ENCODE data around the gene WDR82.

Gene WDR82

GRCh38 chr3:52308308-52308707 lies 29.9 kb upstream of the WDR82 start:
- no peak for DNase-seq (ENCODE audit: low spot score)

GRCh38 chr3:52306978-52307377 lies 28.5 kb upstream of the WDR82 start:
- DNase-seq (ENCODE audit: low spot score), result no peak

DNA sequence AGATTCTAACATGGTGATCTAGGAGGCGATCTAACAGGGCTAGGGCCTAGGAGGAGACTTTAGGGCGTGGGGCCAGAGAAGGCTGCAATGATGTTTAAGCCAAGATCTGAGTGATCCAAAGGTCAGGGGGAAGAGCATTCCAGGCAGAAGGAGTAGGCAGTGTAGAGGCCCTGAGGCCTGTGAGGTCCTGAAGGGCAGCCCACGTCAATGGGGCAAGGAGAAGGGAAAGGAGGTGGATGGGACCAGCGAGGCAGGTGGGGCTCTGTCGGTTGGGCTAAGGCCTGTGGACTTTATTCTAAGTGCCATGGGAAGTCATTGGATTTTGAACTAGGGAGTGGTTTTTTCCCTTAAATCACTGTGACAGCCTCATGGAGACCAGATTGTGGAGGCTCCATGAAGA lies 27.5 kb upstream of the WDR82 start:
- DNase-seq (ENCODE audit: low spot score), result no peak

GRCh38 chr3:52303811-52304210 lies 25.4 kb upstream of the WDR82 start:
- DNase-seq (ENCODE audit: low spot score), result no peak

GRCh38 chr3:52302426-52303145 lies 24.1 kb upstream of the WDR82 start:
- DNase-seq (ENCODE audit: low spot score), result no peak

GRCh38 chr3:52299879-52300611 lies 21.6 kb upstream of the WDR82 start:
- DNase-seq (ENCODE audit: low spot score), result no peak

- no peak for DNase-seq (ENCODE audit: low spot score)
Observed at GRCh38 chr3:52299247-52299878, 20.9 kb upstream of the WDR82 start.

DNA sequence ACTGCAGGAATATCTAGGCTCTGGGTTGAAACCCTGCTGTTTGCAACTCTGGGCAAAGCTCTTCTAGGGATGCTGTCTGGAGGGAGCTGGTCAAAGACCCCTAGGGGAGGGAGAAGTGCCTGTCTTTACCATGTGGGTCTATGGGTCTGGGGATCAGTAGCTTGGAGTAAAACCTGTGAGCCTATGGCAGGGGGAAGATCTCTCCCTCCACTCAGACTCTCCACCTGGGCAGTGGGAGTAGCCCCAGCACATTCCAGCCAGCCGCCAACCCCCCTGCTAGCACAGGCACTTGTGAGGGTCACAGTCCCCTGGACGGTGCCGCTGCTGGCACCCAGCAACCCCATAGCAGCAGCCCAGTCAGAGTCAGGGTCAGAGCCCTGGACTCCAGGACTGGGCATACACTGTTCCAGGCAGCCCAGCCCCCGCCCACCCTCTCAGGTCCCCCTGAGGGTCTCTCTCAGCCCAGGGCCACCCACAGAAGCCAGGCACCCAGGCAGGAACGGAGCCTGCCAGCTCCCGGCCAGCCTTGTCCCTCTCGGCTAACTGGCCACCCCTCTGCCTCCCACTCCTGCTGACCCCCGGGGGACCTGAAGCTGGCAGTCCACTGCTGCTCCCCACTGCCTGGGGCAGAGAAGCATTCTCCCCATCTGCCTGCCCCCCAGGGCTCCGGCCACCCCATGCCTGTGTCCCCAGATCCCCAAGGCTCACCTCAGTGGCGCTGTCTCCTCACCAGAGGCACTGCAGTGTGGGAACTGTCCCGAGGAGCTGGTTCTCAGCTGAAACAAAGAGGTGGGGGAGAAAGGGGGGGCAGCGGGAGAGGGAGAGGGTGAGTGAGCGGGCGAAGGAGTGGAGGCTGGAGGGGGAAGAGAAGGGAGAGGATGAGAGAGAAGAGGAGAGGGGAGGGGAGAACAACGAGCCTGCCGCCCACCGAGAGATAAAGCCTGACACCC lies 20.0 kb upstream of the WDR82 start:
- no peak for DNase-seq (ENCODE audit: low spot score)

GRCh38 chr3:52297242-52298148 lies 19.0 kb upstream of the WDR82 start:
- no peak for DNase-seq (ENCODE audit: low spot score)

DNA sequence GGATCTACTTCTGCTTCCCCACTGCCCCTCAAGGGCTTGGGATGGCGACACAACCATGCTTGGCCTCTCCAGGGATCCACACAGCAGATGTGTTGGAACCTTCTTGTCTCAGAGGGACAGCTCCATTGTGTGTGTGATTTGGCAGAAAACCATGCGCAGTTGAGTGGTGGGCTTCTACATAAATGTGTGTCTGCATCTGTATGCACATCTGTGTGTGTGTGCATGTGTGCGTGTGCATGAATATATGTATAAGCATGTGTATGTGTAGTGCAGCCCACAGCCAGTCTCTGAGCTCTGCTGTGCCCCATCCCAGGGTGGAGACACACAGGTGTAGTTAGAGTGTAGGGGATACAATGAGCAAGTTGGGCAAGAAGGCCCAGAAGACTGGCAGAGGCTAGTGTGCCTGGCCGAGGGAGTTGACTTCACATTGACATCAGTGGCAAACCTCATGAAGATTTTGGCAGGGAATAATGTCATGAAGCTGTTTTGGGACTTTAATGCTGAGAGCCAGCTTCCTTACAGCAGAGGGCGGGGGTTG lies 17.3 kb upstream of the WDR82 start:
- no peak for DNase-seq (ENCODE audit: low spot score)

- DNase-seq (ENCODE audit: low spot score), result no peak
Observed at GRCh38 chr3:52294320-52295150, 16.1 kb upstream of the WDR82 start.

- no peak for DNase-seq (ENCODE audit: low spot score)
Observed at GRCh38 chr3:52293491-52294319, 15.3 kb upstream of the WDR82 start.

GRCh38 chr3:52292247-52293065 lies 14.0 kb upstream of the WDR82 start:
- no peak for DNase-seq (ENCODE audit: low spot score)

DNA sequence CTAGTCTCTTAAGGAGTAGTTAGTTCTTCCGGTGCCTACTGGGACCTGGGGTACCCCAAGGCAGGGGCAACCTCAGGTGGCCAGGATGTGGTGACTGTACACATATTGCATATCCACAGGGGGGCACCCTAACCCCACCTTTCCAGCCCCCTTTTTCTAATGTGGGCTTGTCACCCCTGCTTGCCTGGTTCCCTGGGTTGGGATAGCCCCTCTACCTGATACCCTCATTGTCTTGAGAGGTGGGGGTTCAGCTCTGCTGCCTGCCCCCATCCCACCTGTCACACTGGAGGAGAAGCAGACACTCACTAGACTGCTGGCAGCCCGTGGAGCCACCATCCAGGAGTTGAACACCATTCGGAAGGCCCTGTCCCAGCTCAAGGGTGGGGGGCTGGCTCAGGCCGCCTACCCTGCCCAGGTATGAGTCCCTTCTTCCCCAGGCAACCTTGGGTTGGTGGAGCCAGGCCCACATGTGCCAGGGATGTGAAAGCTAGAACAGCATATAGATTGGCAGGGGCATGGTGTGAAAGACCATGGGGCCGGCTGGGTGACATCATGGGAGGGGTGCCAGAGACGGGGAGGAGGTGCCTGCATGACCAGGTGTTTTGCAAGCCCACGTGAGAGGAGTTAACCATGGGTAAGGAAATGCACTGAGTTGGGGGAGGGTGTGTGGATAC lies 13.2 kb upstream of the WDR82 start:
- DNase-seq (ENCODE audit: low spot score), result no peak

GRCh38 chr3:52290596-52291507 lies 12.4 kb upstream of the WDR82 start:
- no peak for DNase-seq (ENCODE audit: low spot score)
